ENCODE data around the gene MAN2B2.

The MAN2B2 gene

DNA sequence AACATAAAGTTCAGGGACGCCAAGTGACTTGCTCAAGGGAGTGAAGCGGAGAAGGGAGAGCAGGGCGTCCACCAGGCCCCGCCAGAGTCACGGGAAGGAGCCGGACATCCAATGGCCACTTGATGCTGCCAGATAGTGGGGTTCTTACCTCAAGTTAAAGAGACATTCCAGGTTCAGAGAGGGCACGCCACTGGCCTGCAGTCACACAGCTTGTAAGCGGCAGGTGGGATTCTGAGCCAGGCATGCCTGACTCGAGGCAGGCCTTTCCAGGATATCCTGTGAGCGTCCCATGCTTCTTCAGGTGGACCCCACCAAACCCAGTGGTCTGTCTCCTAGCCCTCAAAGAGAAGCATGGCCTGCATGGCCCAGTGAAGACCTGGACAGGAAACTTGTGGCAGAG lies 2.4 kb downstream of the MAN2B2 start:
- Histone ChIP-seq H3K36me3 (peaks cover 48 to 62% (median 58%) of the 10 kb centered on the region in 11 experiments), H3K9ac (no peak overlapping the region), H3K27me3 (no peaks in the 10 kb centered on the region), H3K9me3 (replicated peaks in 1 of 11) (peaks cover 0 to 13% (median 3%) of the 10 kb centered on the region in 11 experiments; a peak in 8 of 22 replicates), H3K4me3 (no peak overlapping the region), H4K20me1 (peaks cover 0 to 13% (median 4%) of the 10 kb centered on the region in 11 experiments; a peak in 6 of 22 replicates), H3K4me1 (peaks cover 15 to 24% (median 21%) of the 10 kb centered on the region in 10 experiments), H3K4me2 (no peak overlapping the region), H3K27ac (no peak overlapping the region)
- TF ChIP-seq Cebpa-rat (IDR thresholded peaks at IDR 0.05): no peak

DNA sequence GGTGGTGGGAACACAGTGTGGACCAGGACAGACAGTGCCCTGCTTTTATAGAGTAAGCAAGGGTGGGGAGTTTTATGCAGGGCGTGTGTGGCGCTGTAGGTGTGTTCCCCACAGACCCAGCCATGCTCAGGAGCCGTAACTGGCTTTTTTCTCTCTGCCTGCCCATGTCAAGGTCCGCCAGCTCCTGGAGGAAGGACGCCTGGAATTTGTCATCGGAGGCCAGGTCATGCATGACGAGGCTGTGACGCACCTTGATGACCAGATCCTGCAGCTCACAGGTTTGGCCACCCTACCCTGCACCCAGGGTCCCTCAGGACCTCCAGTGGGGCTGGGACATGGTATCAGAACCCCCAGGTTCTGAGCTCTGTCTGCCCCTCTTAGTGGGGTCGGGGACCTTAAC lies 3.2 kb downstream of the MAN2B2 start:
- Histone ChIP-seq H3K27me3 (no peaks in the 10 kb centered on the region), H3K9ac (no peak overlapping the region), H3K36me3 (peaks cover 53 to 69% (median 65%) of the 10 kb centered on the region in 11 experiments)

GRCh38 chr4:6580353-6580752 lies 5.4 kb downstream of the MAN2B2 start:
- peaks cover 8 to 30% (median 19%) of the 10 kb centered on the region in 11 experiments; a peak in 21 of 22 replicates for H3K9me3 ChIP-seq (replicated peaks in 1 of 11)

More for the DNA sequence above, 3.2 kb downstream of the MAN2B2 start:
- Histone ChIP-seq H3K4me3 (no peak overlapping the region), H3K27ac (no peak overlapping the region), H3K4me2 (no peak overlapping the region), H4K20me1 (peaks cover 0 to 13% (median 4%) of the 10 kb centered on the region in 11 experiments; a peak in 6 of 22 replicates), H3K4me1 (peaks cover 15 to 24% (median 21%) of the 10 kb centered on the region in 10 experiments), H3K9me3 (replicated peaks in 1 of 11) (peaks cover 5 to 22% (median 9%) of the 10 kb centered on the region in 11 experiments; a peak in 20 of 22 replicates)
- no peak for TF ChIP-seq Cebpa-rat (IDR thresholded peaks at IDR 0.05)

DNA sequence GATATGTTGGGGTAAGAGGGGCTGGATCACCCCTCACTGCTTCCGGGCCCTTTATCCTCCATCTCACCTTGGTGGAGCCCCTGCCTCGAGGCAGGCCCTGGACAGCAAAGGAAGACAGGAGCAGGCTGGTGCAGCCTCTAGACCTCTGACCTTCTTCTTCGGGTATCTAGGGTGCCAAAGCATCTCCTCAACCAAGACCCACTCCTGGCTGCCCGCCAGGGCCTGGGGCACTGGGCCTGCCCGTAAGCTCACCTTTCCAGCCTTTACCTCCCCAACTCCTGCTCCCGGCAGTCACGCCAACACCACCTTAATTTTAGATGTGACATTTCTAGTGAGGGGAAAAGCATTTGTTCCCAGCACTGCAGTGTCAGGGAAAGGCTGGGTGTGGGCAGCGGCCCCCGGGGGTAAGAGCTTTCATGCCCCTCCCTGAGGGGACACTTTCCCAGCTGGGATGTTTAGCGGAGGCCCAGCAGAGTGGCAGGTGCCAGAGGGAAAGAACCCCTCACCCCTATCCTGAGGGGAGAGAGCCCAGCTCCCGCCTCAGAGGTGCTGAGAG lies 6.7 kb downstream of the MAN2B2 start:
- peaks cover 0 to 2% (median under 1%) of the 10 kb centered on the region in 10 experiments; a peak in 5 of 20 replicates for H3K4me1 ChIP-seq
- peaks cover 60 to 99% (median 86%) of the 10 kb centered on the region in 11 experiments for H3K36me3 ChIP-seq
- TF ChIP-seq Cebpa-rat (IDR thresholded peaks at IDR 0.05): no peak

More at GRCh38 chr4:6580353-6580752, 5.4 kb downstream of the MAN2B2 start:
- peaks cover 0 to 13% (median 4%) of the 10 kb centered on the region in 11 experiments; a peak in 6 of 22 replicates for H4K20me1 ChIP-seq
- TF ChIP-seq Cebpa-rat (IDR thresholded peaks at IDR 0.05): no peak
- H3K27me3 ChIP-seq: no peaks in the 10 kb centered on the region
- peaks cover 60 to 90% (median 80%) of the 10 kb centered on the region in 11 experiments for H3K36me3 ChIP-seq
- no peak overlapping the region for H3K4me2 ChIP-seq
- H3K4me3 ChIP-seq: no peak overlapping the region
- no peak overlapping the region for H3K27ac ChIP-seq
- peaks cover 11 to 15% (median 13%) of the 10 kb centered on the region in 10 experiments for H3K4me1 ChIP-seq
- no peak overlapping the region for H3K9ac ChIP-seq

GRCh38 chr4:6582889-6583490 lies 8.0 kb downstream of the MAN2B2 start:
- peaks cover 8 to 30% (median 19%) of the 10 kb centered on the region in 11 experiments; a peak in 21 of 22 replicates for H3K9me3 ChIP-seq (replicated peaks in 1 of 11)
- no peak overlapping the region for H3K9ac ChIP-seq
- no peak for TF ChIP-seq Cebpa-rat (IDR thresholded peaks at IDR 0.05)
- H3K4me1 ChIP-seq: no peaks in the 10 kb centered on the region
- H3K27ac ChIP-seq: no peak overlapping the region
- H4K20me1 ChIP-seq: peaks cover 0 to 7% (median 0%) of the 10 kb centered on the region in 11 experiments; a peak in 1 of 22 replicates
- peaks cover 50 to 99% (median 75%) of the 10 kb centered on the region in 11 experiments for H3K36me3 ChIP-seq
- no peaks in the 10 kb centered on the region for H3K27me3 ChIP-seq
- no peak overlapping the region for H3K4me3 ChIP-seq
- no peak overlapping the region for H3K4me2 ChIP-seq

More for the DNA sequence above, 6.7 kb downstream of the MAN2B2 start:
- H3K4me3 ChIP-seq: no peak overlapping the region
- H3K27me3 ChIP-seq: no peaks in the 10 kb centered on the region
- no peak overlapping the region for H3K4me2 ChIP-seq
- no peak overlapping the region for H3K9ac ChIP-seq
- H3K27ac ChIP-seq: no peak overlapping the region
- peaks cover 8 to 30% (median 19%) of the 10 kb centered on the region in 11 experiments; a peak in 21 of 22 replicates for H3K9me3 ChIP-seq (replicated peaks in 1 of 11)
- peaks cover 0 to 9% (median 0%) of the 10 kb centered on the region in 11 experiments; a peak in 4 of 22 replicates for H4K20me1 ChIP-seq

DNA sequence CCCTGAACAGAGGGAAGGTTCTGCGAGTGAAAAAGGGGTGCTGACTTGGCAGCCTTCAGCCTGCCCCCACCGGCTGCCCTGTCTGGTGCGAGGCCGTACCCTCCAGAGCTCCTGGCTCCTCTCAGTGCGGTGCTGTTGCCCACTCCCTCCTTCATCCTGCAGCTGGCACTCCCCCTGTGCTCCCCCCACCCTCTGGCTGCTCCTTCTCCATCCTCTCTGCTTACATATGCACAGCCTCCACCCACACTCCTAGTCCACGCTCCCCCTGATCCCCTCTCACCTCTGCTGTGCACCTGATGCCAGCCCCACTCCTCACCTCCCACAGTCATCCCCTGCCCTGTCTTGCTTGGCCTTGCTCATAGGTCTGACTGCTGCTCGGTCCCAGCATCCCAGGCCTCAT lies 9.9 kb downstream of the MAN2B2 start:
- Histone ChIP-seq H3K27me3 (no peaks in the 10 kb centered on the region), H4K20me1 (peaks cover 0 to 7% (median 0%) of the 10 kb centered on the region in 11 experiments; a peak in 2 of 22 replicates), H3K36me3 (peaks cover 34 to 99% (median 58%) of the 10 kb centered on the region in 11 experiments), H3K4me3 (no peak overlapping the region), H3K4me2 (no peak overlapping the region), H3K27ac (no peak overlapping the region), H3K9me3 (replicated peaks in 1 of 11) (peaks cover 8 to 26% (median 15%) of the 10 kb centered on the region in 11 experiments; a peak in 21 of 22 replicates), H3K9ac (no peak overlapping the region), H3K4me1 (no peaks in the 10 kb centered on the region)
- no peak for TF ChIP-seq Cebpa-rat (IDR thresholded peaks at IDR 0.05)

DNA sequence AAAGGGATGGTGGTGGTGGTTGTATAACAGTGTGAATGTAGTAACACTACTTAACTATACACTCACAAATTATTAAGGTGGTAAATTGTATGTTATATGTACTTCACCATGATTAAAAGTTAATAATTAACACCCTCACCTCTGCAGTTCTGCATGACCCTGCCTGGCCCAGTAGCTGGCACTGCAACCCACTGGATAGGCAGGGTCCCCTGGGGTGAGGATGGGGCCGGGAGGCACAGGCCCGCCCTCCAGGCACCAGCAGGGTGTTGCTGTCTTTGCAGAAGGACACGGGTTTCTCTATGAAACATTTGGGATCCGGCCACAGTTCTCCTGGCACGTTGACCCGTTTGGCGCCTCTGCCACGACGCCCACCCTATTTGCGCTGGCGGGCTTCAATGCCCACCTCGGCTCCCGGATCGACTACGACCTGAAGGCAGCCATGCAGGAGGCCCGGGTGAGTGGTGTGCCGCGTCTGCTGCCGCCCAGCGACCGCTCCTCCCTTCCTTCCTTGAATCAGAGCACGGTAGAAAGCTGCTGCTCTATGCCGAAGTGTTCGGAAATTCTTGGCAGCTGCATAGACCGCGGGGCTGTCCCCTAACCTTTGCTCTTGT lies 11.8 kb downstream of the MAN2B2 start:
- Histone ChIP-seq H3K4me2 (no peak overlapping the region), H4K20me1 (peaks cover 0 to 9% (median 0%) of the 10 kb centered on the region in 11 experiments; a peak in 3 of 22 replicates), H3K9me3 (replicated peaks in 1 of 11) (peaks cover 8 to 22% (median 15%) of the 10 kb centered on the region in 11 experiments; a peak in 21 of 22 replicates), H3K27ac (no peak overlapping the region), H3K4me1 (peaks cover 0 to 12% (median 10%) of the 10 kb centered on the region in 10 experiments; a peak in 12 of 20 replicates), H3K9ac (no peak overlapping the region), H3K4me3 (no peak overlapping the region), H3K27me3 (no peaks in the 10 kb centered on the region), H3K36me3 (peaks cover 15 to 99% (median 38%) of the 10 kb centered on the region in 11 experiments)
- TF ChIP-seq Cebpa-rat (IDR thresholded peaks at IDR 0.05): no peak

DNA sequence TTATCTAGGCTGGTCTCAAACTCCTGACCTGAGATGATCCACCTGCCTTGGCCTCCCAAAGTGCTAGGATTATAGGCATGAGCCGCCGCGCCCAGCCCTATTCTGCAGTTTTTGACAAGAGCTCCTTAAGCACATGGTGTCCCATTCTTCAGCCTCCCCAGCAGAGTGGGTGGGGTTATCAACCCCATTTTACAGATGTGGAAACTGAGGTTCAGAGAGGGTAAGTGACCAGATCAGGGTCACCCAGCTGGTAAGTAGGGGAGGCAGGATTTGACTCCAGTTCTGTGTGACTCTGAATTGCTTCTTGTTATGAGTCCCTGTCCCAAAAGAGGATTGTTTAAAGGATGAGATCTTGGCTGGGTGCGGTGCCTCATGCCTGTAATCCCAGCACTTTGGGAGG lies 14.5 kb downstream of the MAN2B2 start:
- Histone ChIP-seq H3K4me2 (no peak overlapping the region), H3K9ac (no peak overlapping the region), H3K4me1 (peaks cover 0 to 18% (median 10%) of the 10 kb centered on the region in 10 experiments; a peak in 12 of 20 replicates), H3K27me3 (no peaks in the 10 kb centered on the region), H4K20me1 (peaks cover 0 to 27% (median 0%) of the 10 kb centered on the region in 11 experiments; a peak in 4 of 22 replicates), H3K4me3 (no peak overlapping the region), H3K36me3 (peaks cover 2 to 100% (median 26%) of the 10 kb centered on the region in 11 experiments; a peak in 20 of 22 replicates), H3K9me3 (replicated peaks in 1 of 11) (no peaks in the 10 kb centered on the region), H3K27ac (no peak overlapping the region)
- no peak for TF ChIP-seq Cebpa-rat (IDR thresholded peaks at IDR 0.05)
